Kidney (tissue), 14 donors: ENCODE results near the gene MRPS10. TPM values are rescaled to one million over a fixed set of nuclear protein-coding genes. Genes with fewer than 3 reads are reported as not detected.

ENCODE experiments used
- DNase-seq, 5 donors: peaks; one replicate each; pipeline ENCODE4 v3.0.0-alpha.2; 2013 to 2020
- FAIRE-seq: peaks from 2 replicates; lab custom pipeline; 2012; peaks lifted over from hg19 to GRCh38; lab: Jason Lieb, UNC
- H3K27ac ChIP-seq, 2 donors: one replicate each; pipeline ENCODE4 v1.7.0; 2013; ENCODE audit warnings: low read depth in 2 of 2, low read length in 2 of 2, inconsistent platforms in 1 of 2
- H3K27me3 ChIP-seq: one replicate; pipeline ENCODE4 v1.7.1; 2013; ENCODE audit warnings: low read length, inconsistent platforms; ENCODE audit not compliant: control insufficient read depth, insufficient read depth
- H3K36me3 ChIP-seq, 3 donors: one replicate each; pipeline versions ENCODE4 v1.7.0 to v1.7.1; 2013; ENCODE audit warnings: low read length in 3 of 3, control low read depth in 1 of 3, inconsistent platforms in 1 of 3; ENCODE audit not compliant: insufficient read depth in 3 of 3, control insufficient read depth in 2 of 3
- H3K4me1 ChIP-seq, 3 donors: one replicate each; pipeline versions ENCODE4 v1.7.0 to v1.7.1; 2013; ENCODE audit warnings: low read length in 3 of 3, inconsistent platforms in 1 of 3, low read depth in 1 of 3; ENCODE audit not compliant: control insufficient read depth in 2 of 3, insufficient read depth in 2 of 3
- H3K4me3 ChIP-seq, 3 donors: one replicate each; pipeline versions ENCODE4 v1.7.0 to v1.8.1; 2013; ENCODE audit warnings: low read length in 3 of 3, control low read depth in 1 of 3, inconsistent platforms in 1 of 3
- H3K9ac ChIP-seq, 3 donors: one replicate each; pipeline versions ENCODE4 v1.7.0 to v1.7.1; 2013; ENCODE audit warnings: low read length in 3 of 3, control low read depth in 1 of 3, inconsistent platforms in 1 of 3
- H3K9me3 ChIP-seq, 3 donors: one replicate each; pipeline versions ENCODE4 v1.7.0 to v1.7.1; 2013; ENCODE audit warnings: low read length in 3 of 3, control low read depth in 1 of 3, inconsistent platforms in 1 of 3; ENCODE audit not compliant: control insufficient read depth in 2 of 3, insufficient read depth in 1 of 3
- CTCF ChIP-seq: IDR thresholded peaks from 3 replicates; pipeline ENCODE4 v1.5.1; 2012; ENCODE audit warnings: mild to moderate bottlenecking, moderate library complexity, borderline replicate concordance; ENCODE audit not compliant: insufficient read depth; ENCODE audit errors: extremely low read depth
- intact Hi-C: fragments of 100-400 bp; cut with DNase I; formaldehyde crosslinking; loops from one replicate; pipeline ENCODE4 v1.11.1; 2022
- polyA plus RNA-seq: library from polyadenylated mRNA; stranded (reverse); fragments of 350-450 nt; fragmentation: Illumina TruSeq; extraction: RNeasy Lipid Tissue Mini Kit (QIAGEN cat#74804); gene quantifications from one replicate; pipeline ENCODE4 v1.2.3, GENCODE V29; 2014; ENCODE audit warnings: low read depth, low replicate concordance; ENCODE audit not compliant: insufficient read depth
- total RNA-seq: library from RNA; stranded (reverse); fragmentation: NEBNext Ultra II Directional; extraction: Animal tissue kit (Norgen Biotek cat#: 25700); gene quantifications from one replicate; pipeline ENCODE4 v1.2.1, GENCODE V29; 2021
- donor health status: control.
- donor health status: control.
- donor health status: control.
- donor health status: control.
- donor health status: control.
- donor health status: DM: yes; HTN: yes; CAD: no.
- donor health status: Normal renal cell carcinoma (clear cell type).

The MRPS10 gene
- total and polyA plus RNA-seq, 2 donors from 2014 or later = 28.0 to 39.6 TPM

GRCh38 chr6:42254505-42254904 is 36.8 kb upstream of the MRPS10 start:
- no peak for DNase-seq
- no peaks in the 10 kb centered on the region for H3K9me3 ChIP-seq
- no peaks in the 10 kb centered on the region for H3K27me3 ChIP-seq
- intact Hi-C loops = no loop called here
- no peak for TF ChIP-seq CTCF
- H3K4me3 ChIP-seq = no peak overlapping the region
- H3K27ac ChIP-seq = no peak overlapping the region
- H3K4me1 ChIP-seq = peaks cover 0 to 26% (median 18%) of the 10 kb centered on the region in 3 donors
- peaks cover 0 to 5% (median 2%) of the 10 kb centered on the region in 3 donors for H3K36me3 ChIP-seq
- FAIRE-seq = no peak
- H3K9ac ChIP-seq = no peak overlapping the region

GRCh38 chr6:42251911-42252637 is 34.4 kb upstream of the MRPS10 start:
- FAIRE-seq (no peak), DNase-seq (peak; percentile 40 to 92 (median 61))
- intact Hi-C loops = no loop called here
- no peak for TF ChIP-seq CTCF
- Histone ChIP-seq H3K9me3 (no peaks in the 10 kb centered on the region), H3K27ac (no peak overlapping the region), H3K36me3 (peaks cover 0 to 7% (median 2%) of the 10 kb centered on the region in 3 donors), H3K27me3 (no peaks in the 10 kb centered on the region), H3K4me1 (peaks cover 0 to 26% (median 18%) of the 10 kb centered on the region in 3 donors), H3K9ac (no peak overlapping the region), H3K4me3 (no peak overlapping the region)

- no peaks in the 10 kb centered on the region for H3K9me3 ChIP-seq
- H3K27me3 ChIP-seq = no peaks in the 10 kb centered on the region
- H3K4me3 ChIP-seq = no peak overlapping the region
- H3K36me3 ChIP-seq = peaks cover 0 to 7% (median 2%) of the 10 kb centered on the region in 3 donors
- H3K27ac ChIP-seq = peak overlapping the region in 1 of 2 donors; percentile 38
- no peak for TF ChIP-seq CTCF
- FAIRE-seq (no peak), DNase-seq (no peak)
- peaks cover 0 to 21% (median 18%) of the 10 kb centered on the region in 3 donors for H3K4me1 ChIP-seq
- no peak overlapping the region for H3K9ac ChIP-seq
- intact Hi-C loops = no loop called here
Measured at GRCh38 chr6:42251500-42251899, 33.8 kb upstream of the MRPS10 start.
